Fibroblast of pulmonary artery (primary cell): ENCODE measurements around the gene CALR3.
"Not testable (repeated sequence)": the region's sequence is repeated elsewhere in the genome, so short reads cannot be mapped to it uniquely, and the experiment has no call there.

ENCODE experiments used
- DNase-seq: peaks from one replicate; pipeline ENCODE4 v3.0.0-alpha.2; 2010; ENCODE audit warnings: low read depth
- H3K4me3 ChIP-seq: replicated peaks from 2 replicates; pipeline ENCODE4 v1.5.1; 2011; ENCODE audit warnings: low read depth, mild to moderate bottlenecking, control low read depth, low read length, moderate library complexity
- TF ChIP-seq, protein P1 (sequence below): IDR thresholded peaks from 2 replicates; pipeline ENCODE4 v1.5.1; 2011; ENCODE audit warnings: mild to moderate bottlenecking, control low read depth, low read length, inconsistent platforms; ENCODE audit errors: missing control alignments

CALR3 gene

DNA sequence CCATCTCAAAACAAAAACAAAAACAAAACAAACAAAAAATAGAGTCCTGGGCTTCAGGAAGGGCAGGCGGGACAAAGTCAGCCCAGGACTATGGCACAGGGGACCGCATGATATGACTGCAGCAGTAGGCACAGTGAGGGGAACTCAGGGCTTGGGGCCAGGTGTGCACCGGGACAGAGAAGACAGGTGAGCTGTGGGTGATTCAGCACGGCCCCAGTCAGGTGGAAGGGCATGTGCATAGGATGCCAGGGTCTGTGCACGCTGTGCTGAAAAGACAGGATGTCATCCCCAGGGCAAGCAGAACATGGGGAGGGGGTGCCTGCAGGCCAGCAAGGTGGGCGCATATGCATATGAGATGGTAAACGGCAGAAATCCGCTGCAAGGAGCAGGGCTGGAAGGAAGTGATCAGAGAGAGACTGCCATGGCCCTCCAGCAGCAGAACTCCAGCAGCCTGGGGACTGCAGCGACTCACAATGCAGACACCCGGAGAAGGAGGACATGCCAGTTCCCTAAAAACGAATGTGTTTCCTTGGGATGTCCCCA lies 39.2 kb downstream of the CALR3 start:
- H3K4me3 ChIP-seq, result peak overlapping the region; percentile 17
- DNase-seq, result no peak
- TF ChIP-seq, protein P1, sequence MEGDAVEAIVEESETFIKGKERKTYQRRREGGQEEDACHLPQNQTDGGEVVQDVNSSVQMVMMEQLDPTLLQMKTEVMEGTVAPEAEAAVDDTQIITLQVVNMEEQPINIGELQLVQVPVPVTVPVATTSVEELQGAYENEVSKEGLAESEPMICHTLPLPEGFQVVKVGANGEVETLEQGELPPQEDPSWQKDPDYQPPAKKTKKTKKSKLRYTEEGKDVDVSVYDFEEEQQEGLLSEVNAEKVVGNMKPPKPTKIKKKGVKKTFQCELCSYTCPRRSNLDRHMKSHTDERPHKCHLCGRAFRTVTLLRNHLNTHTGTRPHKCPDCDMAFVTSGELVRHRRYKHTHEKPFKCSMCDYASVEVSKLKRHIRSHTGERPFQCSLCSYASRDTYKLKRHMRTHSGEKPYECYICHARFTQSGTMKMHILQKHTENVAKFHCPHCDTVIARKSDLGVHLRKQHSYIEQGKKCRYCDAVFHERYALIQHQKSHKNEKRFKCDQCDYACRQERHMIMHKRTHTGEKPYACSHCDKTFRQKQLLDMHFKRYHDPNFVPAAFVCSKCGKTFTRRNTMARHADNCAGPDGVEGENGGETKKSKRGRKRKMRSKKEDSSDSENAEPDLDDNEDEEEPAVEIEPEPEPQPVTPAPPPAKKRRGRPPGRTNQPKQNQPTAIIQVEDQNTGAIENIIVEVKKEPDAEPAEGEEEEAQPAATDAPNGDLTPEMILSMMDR, result no peak

DNA sequence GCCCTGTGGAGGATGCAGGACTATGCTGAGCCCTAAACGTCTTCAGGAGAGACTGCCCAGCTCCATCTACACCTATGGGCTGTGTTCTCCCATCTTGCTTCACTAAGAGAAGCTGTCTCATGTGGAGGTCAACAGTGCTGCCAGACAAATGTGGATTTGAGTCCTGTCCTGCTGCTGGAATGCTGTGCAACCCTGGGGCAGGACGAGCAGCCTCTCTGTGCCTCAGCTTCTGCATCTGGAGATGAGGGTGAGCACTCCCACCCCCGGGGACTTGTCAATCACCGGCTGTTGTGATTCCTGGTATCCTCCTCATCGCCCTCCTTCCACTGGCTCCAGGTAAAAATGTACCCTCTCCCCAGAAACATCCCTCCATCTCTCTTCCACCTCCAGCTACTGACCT lies 40.5 kb downstream of the CALR3 start:
- TF ChIP-seq, protein P1, result no peak
- no peak overlapping the region for H3K4me3 ChIP-seq
- no peak for DNase-seq

DNA sequence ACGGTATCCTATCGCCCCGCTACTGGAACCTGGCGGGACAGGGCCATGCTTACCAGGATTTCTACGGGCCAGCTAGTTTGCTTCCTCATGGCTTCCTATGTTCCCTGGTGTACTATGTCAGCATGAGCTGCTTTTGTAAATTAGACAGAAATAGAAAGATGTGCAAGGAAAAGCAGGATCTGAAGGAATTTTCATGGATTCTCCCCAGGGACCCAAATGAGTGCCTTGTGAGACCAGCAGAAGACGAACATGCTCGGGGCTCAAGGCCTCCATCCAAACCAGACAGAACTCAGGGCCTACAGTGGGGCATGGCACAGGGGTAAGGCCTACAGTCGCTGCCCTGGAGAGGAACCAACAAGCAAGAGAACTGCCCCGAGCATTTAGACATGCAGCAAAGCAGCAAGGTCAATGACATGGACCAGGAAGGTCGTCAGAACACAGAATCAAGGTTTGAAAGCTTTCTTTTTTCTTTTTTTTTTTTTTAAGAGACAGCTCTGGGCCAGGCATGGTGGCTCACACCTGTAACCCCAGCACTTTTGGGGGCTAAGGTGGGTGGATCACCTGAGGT lies 41.5 kb downstream of the CALR3 start:
- no peak for DNase-seq
- no peak overlapping the region for H3K4me3 ChIP-seq
- TF ChIP-seq, protein P1, result no peak

DNA sequence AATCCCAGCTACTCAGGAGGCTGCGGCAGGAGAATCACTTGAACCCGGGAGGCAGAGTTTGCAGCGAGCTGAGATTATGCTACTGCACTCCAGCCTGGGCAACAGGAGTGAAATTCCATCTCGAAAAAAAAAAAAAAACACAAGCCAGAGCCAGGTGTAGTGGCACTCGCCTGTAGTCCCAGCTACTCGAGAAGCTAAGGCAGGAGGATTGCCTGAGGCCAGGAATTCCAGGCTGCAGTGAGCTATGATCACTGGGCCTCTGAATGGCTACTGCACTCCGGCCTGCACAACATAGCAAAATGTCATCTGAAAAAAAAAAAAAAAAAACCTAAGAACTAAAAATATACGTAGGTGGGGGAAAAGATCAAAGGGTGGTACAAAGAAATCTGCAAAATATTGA lies 43.6 kb downstream of the CALR3 start:
- H3K4me3 ChIP-seq, result no peak overlapping the region
- no peak for DNase-seq
- TF ChIP-seq, protein P1, result no peak

DNA sequence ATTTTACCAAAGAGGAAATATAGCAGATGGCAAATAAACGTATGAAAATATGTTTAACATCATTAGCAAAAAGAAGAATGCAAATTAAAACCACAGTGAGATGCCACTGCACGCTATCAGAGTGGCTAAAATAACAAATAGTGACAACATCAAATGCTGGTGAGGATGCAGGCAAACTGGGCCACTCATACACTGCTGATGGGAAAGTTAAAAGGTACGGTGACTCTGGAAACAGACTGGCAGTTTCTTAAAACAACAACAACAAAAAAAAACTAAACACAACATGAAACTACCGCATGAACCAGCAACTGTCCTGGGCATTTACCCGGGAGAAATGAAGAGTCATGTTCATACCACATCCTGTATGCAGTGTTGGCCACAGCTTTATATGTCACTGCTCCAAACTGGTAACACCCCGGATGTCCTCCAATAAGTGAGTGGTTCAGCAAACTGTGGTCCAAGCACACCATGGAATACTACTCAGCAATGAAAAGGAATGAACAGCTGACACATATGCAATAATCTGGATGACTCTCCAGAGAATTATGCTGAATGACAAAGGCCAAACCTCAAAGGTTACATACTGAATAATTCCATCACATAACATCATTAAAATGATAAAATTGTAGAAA lies 46.5 kb downstream of the CALR3 start:
- TF ChIP-seq, protein P1, result no peak
- H3K4me3 ChIP-seq, result no peak overlapping the region
- DNase-seq, result no peak

DNA sequence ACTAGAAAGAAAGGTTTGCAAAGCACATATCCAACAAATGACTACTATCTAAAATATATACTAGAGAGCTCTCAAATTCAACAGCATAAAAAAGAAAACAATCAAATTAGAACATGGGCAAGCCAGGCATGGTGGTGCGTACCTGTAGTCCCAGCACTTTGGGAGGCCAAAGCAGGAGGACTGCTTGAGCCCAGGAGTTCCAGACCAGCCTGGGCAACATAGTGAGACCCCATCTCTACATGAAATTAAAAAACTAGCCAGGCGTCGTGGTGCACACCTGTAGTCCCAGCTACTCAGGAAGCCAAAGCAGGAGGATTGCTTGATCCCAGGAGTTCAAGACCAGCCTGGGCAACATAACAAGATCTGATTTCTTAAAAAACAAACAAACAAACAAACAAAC lies 47.1 kb downstream of the CALR3 start:
- not testable (repeated sequence) for DNase-seq, H3K4me3 ChIP-seq

DNA sequence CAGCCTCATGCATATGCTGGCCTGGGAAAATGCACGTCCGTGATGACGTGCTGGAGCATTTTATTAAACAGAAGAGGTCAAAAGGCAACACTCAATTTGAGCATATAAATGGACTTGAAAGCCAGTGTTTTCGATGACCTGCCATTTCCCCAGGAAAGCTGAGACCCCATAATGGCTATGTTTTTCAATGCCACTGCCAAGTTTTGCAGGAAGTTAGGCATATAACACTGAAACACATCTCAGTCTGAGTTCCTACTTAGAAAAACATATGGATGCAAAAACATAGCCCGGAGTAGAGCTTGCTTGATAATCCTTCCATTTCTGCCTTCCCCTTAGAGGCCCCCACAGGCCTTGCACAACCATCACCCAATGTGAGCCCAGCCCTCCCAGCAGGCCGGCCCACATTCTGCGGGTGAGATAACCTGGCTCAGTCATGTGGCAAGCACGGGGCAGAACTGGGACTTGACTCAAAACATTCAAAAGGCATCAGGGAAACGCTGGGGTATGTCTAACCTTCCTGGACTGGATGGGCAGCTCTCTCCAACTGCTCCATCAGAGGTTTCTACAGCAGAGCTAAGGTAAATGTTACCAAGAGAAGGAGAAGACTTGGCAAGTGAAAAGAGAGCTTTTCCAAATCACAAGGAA lies 49.1 kb downstream of the CALR3 start:
- DNase-seq, result peak; percentile 95
- H3K4me3 ChIP-seq, result peak overlapping the region; percentile 13
- TF ChIP-seq, protein P1, result no peak
